ENCODE data around the gene ELANE.
"Not testable (repeated sequence)": the region's sequence is repeated elsewhere in the genome, so short reads cannot be mapped to it uniquely, and the experiment has no call there.

The ELANE gene

DNA sequence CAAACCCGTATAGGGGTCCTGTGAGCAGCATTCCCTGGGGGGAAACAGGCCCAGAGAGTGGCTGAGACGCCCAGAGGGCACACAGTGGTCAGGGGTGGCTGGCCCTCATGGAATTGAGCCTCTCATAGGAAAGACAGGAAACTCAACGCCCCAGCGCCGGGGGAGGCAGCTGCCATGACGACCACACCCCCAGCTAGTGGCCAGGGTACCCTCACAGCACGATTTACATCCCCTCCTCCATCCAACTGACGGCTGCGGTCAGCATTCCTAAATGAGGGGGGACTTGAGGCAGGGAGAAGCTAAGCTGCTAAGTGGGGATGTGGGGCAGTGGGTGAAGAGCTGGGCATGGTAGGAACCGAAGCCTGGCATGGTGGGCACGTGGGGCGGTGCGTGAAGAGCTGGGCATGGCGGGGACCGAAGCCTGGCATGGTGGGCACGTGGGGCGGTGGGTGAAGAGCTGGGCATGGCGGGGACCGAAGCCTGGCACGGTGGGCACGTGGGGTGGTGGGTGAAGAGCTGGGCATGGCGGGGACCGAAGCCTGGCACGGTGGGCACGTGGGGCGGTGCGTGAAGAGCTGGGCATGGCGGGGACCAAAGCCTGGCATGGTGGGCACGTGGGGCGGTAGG lies 30.9 kb downstream of the ELANE start:
- H3K4me1 Mint-ChIP-seq: no peaks in the 10 kb centered on the region
- H3K27ac Mint-ChIP-seq: no peak overlapping the region
- no peak overlapping the region for H3K4me3 Mint-ChIP-seq
- CTCF ChIA-PET: interaction anchor here (0.8 to 2.3 kb wide), 2 partner anchors 11 to 19 kb away, joined by 3 to 6 read pairs; no protein-coding TSS in a partner anchor
- no peak for DNase-seq
- H3K27me3 Mint-ChIP-seq: no peaks in the 10 kb centered on the region
- H3K36me3 Mint-ChIP-seq: peaks cover 27% of the 10 kb centered on the region
- no peaks in the 10 kb centered on the region for H3K9me3 Mint-ChIP-seq

DNA sequence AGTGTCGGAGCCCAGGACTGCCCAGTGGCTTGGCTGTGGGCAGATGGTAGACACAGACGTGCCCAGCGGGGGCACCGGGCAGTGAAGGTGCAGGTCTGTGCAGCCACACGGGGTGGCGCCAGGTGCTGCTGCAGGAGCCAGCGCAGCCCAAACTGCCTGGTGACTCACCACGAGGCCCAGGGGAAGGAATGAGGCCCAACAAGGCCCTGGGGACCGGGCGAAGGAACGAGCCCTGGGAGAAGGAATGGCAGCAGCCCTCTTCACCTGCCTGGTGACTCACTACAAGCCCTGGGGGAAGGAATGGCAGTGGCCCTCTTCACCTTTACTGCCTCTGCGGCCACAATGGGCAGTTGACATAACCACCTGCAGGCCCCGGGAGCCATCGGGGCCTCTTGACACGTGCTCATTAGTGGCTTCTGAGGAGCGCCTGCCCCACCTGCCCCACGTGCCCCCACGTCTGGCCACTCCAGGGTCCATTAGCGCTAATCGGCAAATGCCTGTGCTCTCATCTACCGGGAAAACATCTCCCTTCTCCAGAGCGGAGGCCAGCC lies 31.6 kb downstream of the ELANE start:
- DNase-seq: no peak
- H3K4me1 Mint-ChIP-seq: no peaks in the 10 kb centered on the region
- H3K27me3 Mint-ChIP-seq: no peaks in the 10 kb centered on the region
- peaks cover 29% of the 10 kb centered on the region for H3K36me3 Mint-ChIP-seq
- H3K27ac Mint-ChIP-seq: no peak overlapping the region
- CTCF ChIA-PET: interaction anchor here (2.3 kb wide), 1 partner anchor 20 kb away, joined by 6 read pairs; no protein-coding TSS in a partner anchor
- no peak overlapping the region for H3K4me3 Mint-ChIP-seq
- H3K9me3 Mint-ChIP-seq: no peaks in the 10 kb centered on the region

DNA sequence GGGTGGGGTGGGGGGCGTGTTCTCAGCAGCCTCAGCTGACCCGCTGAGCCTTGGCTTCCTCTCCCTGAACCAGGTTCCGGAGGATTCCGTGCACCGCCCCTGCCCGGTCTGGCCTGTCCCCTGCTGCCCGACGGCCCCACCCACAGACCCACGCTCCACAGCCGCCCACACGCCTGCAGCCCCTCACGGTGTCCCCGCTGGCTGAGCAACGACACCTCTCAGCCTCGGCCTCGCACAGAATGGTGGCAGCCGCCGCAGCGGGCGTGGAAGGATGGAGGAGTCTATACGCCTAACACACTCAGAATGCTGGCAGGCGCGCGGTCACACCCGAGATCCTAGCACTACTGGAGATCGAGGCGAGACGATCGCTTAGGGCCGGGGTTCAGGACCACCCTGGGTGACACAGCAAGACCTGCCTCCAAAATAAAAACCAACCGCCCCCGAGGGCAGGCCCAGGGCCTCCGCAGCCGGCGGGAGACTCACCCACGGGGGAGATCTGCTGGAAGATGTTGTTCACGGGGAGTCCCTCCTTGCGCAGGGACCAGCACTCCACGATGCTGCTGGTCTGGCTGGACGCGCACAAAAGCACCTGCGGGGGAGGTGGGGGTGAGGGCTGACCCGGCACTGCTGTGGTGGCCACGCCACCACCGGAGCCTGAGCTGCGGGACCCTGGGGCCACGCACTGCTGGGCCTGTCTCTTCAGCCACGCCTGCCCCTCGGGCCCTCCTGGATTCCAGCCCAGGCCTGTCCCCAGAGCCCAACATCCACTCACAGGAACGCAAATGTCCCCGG lies 32.5 kb downstream of the ELANE start:
- Mint-ChIP-seq H3K27ac (no peak overlapping the region), H3K27me3 (no peaks in the 10 kb centered on the region), H3K36me3 (peaks cover 32% of the 10 kb centered on the region), H3K9me3 (no peaks in the 10 kb centered on the region), H3K4me1 (no peaks in the 10 kb centered on the region), H3K4me3 (no peak overlapping the region)
- CTCF ChIA-PET: no interaction called here
- no peak for DNase-seq

DNA sequence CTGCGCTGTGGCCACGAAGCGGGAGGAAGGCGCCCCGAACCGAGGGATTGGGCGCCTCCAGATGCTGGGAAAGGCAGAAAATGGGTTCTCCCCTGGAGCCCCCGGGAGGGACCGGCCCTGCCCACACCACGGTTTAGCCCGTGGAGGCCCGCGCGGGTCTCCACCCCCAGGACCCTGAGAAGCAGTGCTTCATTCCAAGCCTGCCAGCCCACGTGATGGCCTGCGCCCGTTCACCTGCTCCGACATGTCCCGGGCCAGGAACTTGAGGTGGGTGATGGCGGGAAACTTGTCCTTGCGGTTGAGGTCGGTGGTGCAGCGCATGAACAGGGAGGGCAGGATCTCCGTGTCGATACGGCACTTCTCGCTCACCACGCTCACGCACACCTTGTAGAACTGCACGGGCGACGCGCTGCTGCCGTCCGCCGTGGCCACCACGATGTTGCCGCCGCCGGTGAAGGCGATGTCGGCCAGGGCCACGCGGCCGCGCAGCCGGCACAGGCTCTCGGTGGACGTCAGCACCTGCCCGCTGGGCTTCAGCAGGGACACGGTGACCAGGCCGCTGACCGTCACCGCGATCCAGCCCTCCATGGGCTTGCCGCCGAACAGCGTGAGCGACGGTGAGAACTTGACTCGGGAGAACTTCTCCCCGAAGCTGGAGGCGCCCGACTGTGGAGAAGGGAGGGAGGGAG lies 33.6 kb downstream of the ELANE start:
- CTCF ChIA-PET: no interaction called here
- Mint-ChIP-seq H3K27ac (no peak overlapping the region), H3K27me3 (no peaks in the 10 kb centered on the region), H3K36me3 (peaks cover 39% of the 10 kb centered on the region), H3K9me3 (no peaks in the 10 kb centered on the region), H3K4me1 (no peaks in the 10 kb centered on the region), H3K4me3 (no peak overlapping the region)
- no peak for DNase-seq

DNA sequence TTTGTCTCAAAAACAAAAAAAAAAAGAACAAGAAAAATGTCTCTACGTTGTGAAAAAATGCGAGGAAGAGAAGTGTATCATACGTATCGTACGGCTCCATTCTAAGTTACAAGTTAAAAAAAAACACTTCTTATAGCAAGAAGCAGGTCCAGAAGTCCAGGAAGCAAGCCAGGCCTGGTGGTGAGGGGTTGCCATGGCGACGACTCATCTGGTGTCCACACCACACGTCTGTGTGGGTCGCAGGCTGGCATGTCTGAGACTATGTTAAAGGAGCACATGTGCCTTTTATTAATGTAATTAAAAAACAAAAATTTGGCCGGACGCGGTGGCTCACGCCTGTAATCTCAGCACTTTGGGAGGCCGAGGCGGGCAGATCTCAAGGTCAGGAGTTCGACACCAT lies 35.0 kb downstream of the ELANE start:
- Mint-ChIP-seq H3K36me3 (peaks cover 30% of the 10 kb centered on the region), H3K4me3 (no peak overlapping the region), H3K9me3 (no peaks in the 10 kb centered on the region), H3K27ac (no peak overlapping the region), H3K27me3 (no peaks in the 10 kb centered on the region), H3K4me1 (peaks cover 9% of the 10 kb centered on the region)
- CTCF ChIA-PET: no interaction called here
- no peak for DNase-seq

DNA sequence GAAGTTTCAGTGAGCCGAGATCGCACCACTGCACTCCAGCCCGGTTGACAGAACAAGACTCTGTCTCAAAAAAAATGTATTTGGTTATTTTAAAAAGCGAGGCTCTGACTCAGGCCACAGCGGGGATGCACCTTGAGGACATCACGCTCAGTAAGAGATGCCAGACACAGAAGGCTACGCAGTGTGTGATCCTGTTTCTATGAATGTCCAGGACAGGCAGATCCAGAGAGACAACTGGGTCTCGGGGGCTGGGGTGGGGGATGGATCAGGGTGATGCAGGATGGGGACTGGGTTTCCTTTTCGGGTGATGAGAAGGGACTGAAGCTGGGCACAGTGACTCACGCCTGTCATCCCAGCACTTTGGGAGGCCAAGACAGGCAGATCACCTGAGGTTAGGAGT lies 35.5 kb downstream of the ELANE start:
- Mint-ChIP-seq H3K4me3 (no peak overlapping the region), H3K27ac (no peak overlapping the region), H3K4me1 (peaks cover 11% of the 10 kb centered on the region), H3K36me3 (peaks cover 29% of the 10 kb centered on the region), H3K9me3 (no peaks in the 10 kb centered on the region), H3K27me3 (no peaks in the 10 kb centered on the region)
- CTCF ChIA-PET: no interaction called here
- no peak for DNase-seq

DNA sequence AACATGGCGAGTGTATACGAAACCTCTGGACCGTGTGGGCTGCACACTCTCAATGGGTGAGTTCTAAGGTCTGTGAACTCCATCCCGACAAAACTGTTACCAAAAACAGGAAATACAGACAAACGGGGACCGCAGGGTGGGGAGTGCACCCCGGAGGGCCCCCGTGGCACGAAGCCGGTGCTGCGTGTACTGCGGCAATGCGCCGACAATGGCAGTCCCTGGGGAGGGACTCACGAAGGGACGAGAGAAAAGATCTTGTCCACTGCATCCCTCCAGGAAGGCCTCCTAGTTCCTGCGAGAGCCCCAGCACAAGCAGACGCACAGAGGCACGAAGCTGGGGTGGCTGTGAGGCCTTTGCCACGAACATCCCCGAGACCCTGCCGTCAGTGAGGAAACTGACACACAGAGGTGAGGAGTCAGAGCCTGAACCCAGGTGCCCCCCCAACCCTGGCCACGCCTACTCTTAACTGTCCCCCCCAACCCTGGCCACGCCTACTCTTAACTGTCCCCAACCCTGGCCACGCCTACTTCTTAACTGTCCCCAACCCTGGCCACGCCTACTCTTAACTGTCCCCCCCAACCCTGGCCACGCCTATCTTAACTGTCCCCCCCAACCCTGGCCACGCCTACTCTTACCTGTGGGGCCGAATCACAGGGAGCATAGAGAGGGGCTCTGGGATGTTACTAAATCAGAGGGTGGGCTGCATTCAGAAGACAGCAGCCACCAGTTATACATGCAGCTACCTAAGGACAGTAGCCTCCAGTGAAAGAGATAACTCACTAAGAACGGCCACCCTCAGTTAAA lies 36.7 kb downstream of the ELANE start:
- Mint-ChIP-seq H3K4me1 (peaks cover 20% of the 10 kb centered on the region), H3K9me3 (no peaks in the 10 kb centered on the region), H3K36me3 (peaks cover 31% of the 10 kb centered on the region), H3K27ac (no peak overlapping the region), H3K27me3 (no peaks in the 10 kb centered on the region), H3K4me3 (no peak overlapping the region)
- CTCF ChIA-PET: no interaction called here
- no peak for DNase-seq

DNA sequence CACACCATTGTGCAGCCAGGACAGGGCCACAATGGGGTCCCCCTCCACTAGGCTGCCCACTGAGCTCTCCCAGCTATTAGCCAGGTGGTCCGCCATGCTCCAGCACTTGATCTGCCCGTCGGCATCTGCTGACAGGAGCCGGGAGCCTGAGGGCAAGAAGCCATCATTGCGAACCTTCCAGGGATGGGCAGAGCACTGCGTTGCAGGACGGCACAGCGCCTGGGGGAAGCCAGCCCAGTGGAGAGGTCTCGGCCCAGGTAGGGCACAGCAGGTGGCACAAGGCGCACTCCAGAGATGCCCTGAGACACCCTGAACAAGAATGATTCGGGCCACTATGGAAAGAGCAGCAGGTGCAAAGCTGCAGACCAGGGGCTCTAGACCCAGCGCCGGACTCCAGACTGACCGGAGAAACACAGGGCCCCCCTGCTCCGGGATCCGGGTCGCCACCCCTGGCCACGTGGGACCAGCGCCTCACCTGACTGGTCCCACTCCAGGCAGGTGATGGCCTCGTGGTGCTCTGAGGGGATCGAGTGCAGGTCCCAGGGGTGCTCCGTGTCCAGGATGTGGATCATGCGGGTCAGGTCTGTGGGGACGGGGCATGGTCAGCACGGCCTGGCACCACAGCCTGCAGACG lies 37.7 kb downstream of the ELANE start:
- Mint-ChIP-seq H3K4me3 (no peak overlapping the region), H3K9me3 (no peaks in the 10 kb centered on the region), H3K27me3 (no peaks in the 10 kb centered on the region), H3K27ac (no peak overlapping the region), H3K36me3 (peaks cover 27% of the 10 kb centered on the region), H3K4me1 (peaks cover 24% of the 10 kb centered on the region)
- DNase-seq: no peak
- CTCF ChIA-PET: no interaction called here

DNA sequence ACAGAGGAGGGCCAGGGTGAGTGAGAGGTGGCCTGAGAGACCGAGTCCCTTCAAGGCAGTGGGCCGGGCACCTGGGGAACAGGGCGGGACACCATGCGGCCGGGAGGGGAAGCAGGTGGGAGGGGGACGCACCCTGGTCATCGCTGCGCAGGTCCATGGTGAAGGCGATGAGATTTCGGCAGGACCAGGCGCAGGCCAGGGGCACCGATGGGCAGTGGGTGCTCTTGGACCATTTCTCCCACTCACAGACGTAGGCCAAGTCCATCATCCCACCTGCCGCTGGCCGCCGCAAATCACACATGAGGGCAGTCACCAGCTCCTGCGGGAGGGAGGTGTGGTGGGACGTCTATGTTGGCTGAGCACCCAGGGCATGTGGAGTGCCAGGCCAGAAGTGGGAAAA lies 38.7 kb downstream of the ELANE start:
- DNase-seq: no peak
- no peaks in the 10 kb centered on the region for H3K27me3 Mint-ChIP-seq
- peaks cover 24% of the 10 kb centered on the region for H3K4me1 Mint-ChIP-seq
- H3K9me3 Mint-ChIP-seq: no peaks in the 10 kb centered on the region
- CTCF ChIA-PET: no interaction called here
- peaks cover 24% of the 10 kb centered on the region for H3K36me3 Mint-ChIP-seq
- peak overlapping the region; percentile 66 for H3K4me3 Mint-ChIP-seq
- peak overlapping the region; percentile 71 for H3K27ac Mint-ChIP-seq

DNA sequence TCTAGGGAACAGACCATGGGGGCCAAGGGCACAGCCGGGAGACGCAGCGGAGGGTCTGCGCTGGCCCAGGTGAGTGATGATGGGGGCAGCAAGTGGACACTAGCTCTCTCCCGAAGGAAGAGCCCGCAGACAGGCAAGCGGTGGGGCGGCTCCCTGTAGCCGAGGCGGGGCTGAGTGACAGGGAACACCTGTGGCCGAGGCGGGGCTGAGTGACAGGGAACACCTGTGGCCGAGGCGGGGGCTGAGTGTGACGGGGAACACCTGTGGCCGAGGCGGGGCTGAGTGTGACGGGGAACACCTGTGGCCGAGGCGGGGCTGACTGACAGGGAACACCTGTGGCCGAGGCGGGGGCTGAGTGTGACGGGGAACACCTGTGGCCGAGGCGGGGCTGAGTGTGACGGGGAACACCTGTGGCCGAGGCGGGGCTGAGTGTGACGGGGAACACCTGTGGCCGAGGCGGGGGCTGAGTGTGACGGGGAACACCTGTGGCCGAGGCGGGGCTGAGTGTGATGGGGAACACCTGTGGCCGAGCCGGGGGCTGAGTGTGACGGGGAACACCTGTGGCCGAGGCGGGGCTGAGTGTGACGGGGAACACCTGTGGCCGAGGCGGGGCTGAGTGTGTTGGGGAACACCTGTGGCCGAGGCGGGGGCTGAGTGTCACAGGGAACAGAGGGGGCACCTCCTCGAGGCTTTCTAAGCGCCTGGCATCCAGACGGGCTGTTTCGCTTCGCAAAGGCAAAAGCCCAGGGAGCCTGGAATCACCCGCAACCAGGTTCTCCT lies 39.5 kb downstream of the ELANE start:
- CTCF ChIA-PET, H3K9me3 Mint-ChIP-seq, DNase-seq, H3K27me3 Mint-ChIP-seq: not testable (repeated sequence)
- peaks cover 28% of the 10 kb centered on the region for H3K36me3 Mint-ChIP-seq
- H3K4me1 Mint-ChIP-seq: peaks cover 24% of the 10 kb centered on the region
- H3K4me3 Mint-ChIP-seq: peak overlapping the region; percentile 81
- H3K27ac Mint-ChIP-seq: peak overlapping the region; percentile 71

DNA sequence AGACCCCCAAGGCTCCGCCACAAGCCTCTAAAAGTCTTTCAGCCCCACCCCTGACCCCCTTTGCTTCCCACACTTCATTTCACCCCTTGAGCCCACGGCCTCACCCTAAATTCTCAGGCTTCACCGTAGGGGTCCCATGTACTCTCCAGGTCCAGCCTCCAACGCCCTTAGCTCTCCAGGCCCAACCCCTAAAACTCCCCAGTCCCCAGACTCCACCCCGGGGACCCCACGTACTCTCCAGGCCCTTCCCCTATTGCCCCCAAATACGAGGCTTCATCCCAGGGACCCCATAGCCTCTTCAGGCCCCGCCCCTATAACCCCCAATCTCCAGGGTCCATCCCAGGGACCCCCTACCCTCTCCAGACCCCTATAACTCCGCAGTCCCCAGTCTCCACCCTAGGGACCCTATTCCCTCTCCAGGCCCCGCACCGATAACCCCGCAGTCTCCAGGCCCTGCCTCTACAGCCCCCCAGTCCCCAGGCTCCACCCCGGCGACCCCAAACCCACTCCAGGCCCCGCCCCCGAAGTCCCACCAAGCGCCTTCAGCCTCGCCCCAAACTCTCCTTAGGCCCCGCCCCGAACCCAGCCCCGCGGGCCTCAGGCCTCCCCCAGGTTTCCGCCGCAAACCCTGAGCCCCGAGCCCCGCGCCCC lies 40.3 kb downstream of the ELANE start:
- no peaks in the 10 kb centered on the region for H3K9me3 Mint-ChIP-seq
- H3K27me3 Mint-ChIP-seq: no peaks in the 10 kb centered on the region
- H3K4me3 Mint-ChIP-seq: peak overlapping the region; percentile 81
- DNase-seq: peak; percentile 75
- H3K27ac Mint-ChIP-seq: peak overlapping the region; percentile 84
- CTCF ChIA-PET: interaction anchor here (1.3 to 1.9 kb wide), 2 partner anchors 15 to 29 kb away, joined by 4 to 7 read pairs; no protein-coding TSS in a partner anchor
- peaks cover 33% of the 10 kb centered on the region for H3K36me3 Mint-ChIP-seq
- peaks cover 24% of the 10 kb centered on the region for H3K4me1 Mint-ChIP-seq

DNA sequence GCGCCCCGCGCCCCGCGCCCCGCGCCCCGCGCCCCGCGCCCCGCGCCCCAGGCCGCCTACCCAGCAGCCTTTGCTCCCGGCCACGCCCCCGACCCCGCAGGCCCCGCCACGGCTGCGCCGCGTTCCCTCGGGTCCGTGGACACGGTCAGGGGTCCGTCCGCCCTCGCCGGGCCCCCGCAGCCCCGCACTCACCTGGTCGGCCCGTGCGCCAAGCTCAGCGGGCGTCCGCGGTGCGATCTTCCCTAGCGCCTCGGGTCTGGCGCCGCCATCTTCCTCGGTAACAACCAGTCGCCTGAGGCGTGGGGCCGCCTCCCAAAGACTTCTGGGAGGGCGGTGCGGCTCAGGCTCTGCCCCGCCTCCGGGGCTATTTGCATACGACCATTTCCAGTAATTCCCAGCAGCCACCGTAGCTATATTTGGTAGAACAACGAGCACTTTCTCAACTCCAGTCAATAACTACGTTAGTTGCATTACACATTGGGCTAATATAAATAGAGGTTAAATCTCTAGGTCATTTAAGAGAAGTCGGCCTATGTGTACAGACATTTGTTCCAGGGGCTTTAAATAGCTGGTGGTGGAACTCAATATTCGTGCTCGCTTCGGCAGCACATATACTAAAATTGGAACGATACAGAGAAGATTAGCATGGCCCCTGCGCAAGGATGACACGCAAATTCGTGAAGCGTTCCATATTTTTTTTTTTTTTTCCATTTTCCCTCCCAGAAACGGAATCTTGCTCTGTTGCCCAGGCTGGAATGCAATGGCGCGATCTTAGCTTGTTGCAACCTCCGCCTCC lies 41.0 kb downstream of the ELANE start, which contains the start of the genes MED16 and RNU6-9:
Gene MED16, minus strand, starts transcription at position 294 of the 796 bp plus-strand sequence. CDS start 2,056 bp downstream, outside the sequence.
Gene RNU6-9, plus strand, starts transcription at position 591 of the 796 bp plus-strand sequence.
- Mint-ChIP-seq H3K27me3 (no peaks in the 10 kb centered on the region), H3K4me3 (peak within 1 kb of the TSS; percentile 92), H3K27ac (peak within 1 kb of the TSS; percentile 98), H3K9me3 (no peaks in the 10 kb centered on the region), H3K4me1 (peaks cover 24% of the 10 kb centered on the region), H3K36me3 (peaks cover 34% of the 10 kb centered on the region)
- CTCF ChIA-PET: interaction anchor here (1.0 to 1.9 kb wide), 3 partner anchors 14 to 30 kb away, joined by 3 to 7 read pairs (median 4); no protein-coding TSS in a partner anchor
- peak; percentile 93 for DNase-seq

All from activated naive CD4-positive, alpha-beta T cell treated with anti-CD3 and anti-CD28 coated beads, Interleukin-2, amount 10 ng/mL, durations not matched to agents 7 days and 5 days (primary cell).